GM21529 (cell line): ENCODE data around the gene DLK1.

Source experiments
- ATAC-seq: cut with Tn5 transposase; IDR thresholded peaks from one replicate; pipeline ENCODE4 v1.9.1; 2021; ENCODE audit not compliant: unreplicated experiment

The DLK1 gene

DNA sequence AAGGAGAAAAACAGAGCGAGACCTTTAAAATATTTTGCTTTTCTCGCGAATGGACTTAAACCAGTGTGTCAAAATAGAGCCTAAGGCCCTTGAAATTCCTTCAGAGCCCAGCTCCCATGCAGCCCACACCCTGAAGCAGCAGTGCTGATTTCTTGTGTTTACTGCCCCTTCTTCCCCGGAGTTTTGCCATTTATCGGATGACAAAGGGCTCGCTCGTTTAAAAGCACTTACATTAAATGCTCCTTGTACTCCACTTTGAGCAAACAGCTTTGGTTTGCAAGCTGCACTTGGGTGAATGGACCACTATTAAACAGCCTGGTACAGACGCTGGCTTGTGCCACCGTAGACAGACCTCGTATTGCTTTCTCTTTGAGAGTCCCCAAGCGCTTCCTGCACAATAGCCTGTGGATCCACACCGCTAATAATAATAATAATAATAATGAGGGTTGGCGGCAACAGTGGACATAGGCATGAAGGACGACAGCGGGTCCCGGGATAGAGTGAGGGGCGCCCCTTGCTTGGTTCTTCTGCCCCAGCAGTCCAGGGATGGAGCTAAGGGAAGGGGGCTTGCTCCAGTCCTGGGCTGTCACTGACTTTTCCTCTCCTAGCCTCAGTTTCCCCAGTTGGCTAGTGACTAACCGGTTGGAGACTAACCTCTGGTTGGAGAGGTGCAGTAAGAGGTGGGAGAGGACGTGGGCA, 6.6 kb downstream of the DLK1 start:
- no peak for ATAC-seq

GRCh38 chr14:100734031-100734990, 7.6 kb downstream of the DLK1 start:
- no peak for ATAC-seq

GRCh38 chr14:100735271-100735670, 8.6 kb downstream of the DLK1 start:
- no peak for ATAC-seq

- no peak for ATAC-seq
These were observed 9.8 kb downstream of the DLK1 start for GRCh38 chr14:100736269-100737180.

- no peak for ATAC-seq
These were observed 10.8 kb downstream of the DLK1 start for GRCh38 chr14:100737526-100737925.

- no peak for ATAC-seq
These were observed 11.6 kb downstream of the DLK1 start for GRCh38 chr14:100738269-100738691.

DNA sequence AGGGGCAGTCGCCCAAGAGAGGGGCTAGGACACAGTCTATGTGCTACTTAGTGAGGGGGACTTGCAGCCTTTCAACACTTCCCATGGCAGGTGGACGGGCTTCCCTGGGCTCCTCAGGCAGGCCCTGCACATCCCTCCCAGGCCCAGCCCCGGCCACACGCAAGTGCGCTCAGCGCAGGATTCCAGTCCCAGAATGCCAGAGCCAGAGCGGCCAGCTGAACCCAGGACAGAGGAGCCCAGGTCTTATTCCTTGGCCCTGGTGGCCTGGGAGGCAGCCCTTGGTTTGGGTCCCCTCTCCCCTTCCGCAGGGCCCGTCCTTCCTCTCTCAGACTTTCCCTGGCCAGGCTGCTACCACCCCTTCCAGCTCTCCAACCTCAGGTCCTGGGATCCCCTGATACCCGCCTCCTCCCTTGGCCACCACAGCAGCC, 12.0 kb downstream of the DLK1 start:
- ATAC-seq: no peak

- ATAC-seq: no peak
These were observed 12.6 kb downstream of the DLK1 start for GRCh38 chr14:100739306-100739705.

GRCh38 chr14:100740196-100740825, 13.6 kb downstream of the DLK1 start:
- no peak for ATAC-seq

GRCh38 chr14:100740929-100741328, 14.2 kb downstream of the DLK1 start:
- no peak for ATAC-seq

DNA sequence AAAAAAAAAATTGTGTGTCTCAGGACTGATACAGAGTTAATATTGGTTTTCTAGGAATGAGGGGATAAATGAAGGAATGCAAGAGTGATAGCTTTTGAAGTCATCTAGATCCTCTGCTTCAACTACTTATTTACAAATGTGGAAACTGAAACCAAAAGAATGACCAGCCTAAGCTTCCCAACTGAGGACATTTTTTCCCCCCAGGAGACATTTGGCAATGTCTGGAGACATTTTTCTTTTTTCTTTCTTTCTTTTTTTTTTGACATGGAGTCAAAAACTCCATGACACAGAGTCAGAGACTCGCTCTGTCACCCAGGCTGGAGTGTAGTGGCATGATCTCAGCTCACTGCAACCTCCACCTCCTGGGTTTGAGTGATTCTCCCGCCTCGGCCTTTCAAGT, 15.3 kb downstream of the DLK1 start:
- ATAC-seq: no peak

- ATAC-seq: no peak
These were observed 19.6 kb downstream of the DLK1 start for GRCh38 chr14:100746326-100746725.

GRCh38 chr14:100747021-100747586, 20.4 kb downstream of the DLK1 start:
- ATAC-seq: no peak

DNA sequence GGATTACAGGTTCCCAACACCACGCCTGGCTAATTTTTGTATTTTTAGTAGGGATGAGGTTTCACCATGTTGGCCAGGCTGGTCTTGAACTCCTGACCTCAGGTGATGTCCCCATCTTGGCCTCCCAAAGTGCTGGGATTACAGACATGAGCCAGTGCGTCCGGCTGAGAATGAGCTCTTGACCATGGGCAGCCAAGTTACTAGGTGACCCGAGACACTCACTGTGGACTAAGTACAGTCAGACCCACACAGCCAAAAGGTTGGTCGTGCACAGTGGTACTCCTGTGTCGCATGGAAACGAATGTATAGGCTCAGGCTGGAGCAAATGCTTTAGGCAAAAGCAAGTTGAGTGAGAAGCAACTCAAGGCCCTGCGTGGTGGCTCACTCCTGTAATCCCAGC, 21.0 kb downstream of the DLK1 start:
- no peak for ATAC-seq

- ATAC-seq: no peak
These were observed 21.7 kb downstream of the DLK1 start for GRCh38 chr14:100748403-100748802.

- ATAC-seq: no peak
These were observed 22.3 kb downstream of the DLK1 start for GRCh38 chr14:100748944-100749343.

GRCh38 chr14:100749967-100750597, 23.4 kb downstream of the DLK1 start:
- ATAC-seq: no peak

DNA sequence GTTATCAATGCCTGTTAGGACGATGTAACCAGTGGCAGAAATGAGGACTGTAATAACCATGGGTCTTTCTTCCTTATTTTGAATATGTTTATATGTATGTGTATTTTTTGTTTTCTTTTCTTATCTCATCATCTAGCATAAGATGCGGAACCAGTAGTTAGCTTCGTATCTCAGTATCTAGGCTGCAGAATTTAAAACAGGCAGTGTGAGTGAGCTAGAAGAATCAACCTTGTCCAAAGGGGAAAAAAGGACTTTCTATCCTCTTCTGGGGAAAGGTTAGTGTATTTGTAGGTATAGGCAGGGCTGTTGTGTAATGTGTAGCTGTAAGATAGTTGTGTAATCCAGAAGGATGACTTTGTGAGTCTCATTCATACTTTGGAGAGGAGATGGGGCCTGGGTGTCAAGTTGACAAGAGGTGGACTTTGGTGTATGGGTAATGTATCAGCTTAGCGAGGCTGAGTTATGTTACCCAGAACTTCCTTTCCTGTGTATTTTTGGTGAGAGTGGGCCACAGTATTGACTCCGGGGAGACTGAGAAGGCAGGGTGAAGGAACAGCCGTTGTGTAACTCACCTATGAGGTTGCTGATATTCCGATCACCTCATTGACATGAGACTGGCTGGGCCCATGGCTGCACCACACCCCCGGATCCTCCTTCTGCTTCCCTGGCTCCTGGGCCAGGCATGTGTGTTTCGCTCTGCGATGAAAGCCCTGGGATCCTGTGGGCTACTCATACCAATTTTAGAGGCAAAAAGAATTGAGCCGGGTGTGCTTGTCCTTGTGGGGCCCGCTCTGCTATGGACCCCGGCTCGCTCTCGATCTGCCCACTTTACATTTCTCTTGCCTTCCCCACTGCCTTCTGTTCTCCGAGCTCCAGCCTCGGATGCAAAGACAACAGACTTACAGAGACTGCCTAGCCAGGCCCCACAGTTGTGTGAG, 24.3 kb downstream of the DLK1 start:
- ATAC-seq: no peak

DNA sequence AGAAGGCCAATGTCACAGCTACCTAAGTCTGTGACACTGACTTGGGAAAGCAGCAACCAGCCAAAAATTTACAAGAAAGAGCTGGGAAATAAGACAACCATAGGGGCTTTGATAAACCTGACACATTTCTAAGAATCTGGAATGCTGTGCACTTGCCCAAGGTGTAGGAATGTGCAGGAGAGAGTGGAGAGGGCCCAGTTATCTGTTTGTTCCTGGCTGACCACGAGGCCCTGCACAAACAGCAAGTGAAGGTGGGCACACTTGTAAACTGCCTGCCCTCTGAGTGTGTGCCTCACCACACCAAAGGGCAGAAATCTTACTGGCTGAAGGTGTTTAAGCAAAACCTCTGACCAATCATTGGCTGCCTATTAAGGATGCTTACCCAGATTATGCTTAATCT, 27.3 kb downstream of the DLK1 start:
- no peak for ATAC-seq
